Smooth muscle cell of bladder (primary cell): ENCODE measurements around the gene ZNF124. TPM values are rescaled to one million over a fixed set of nuclear protein-coding genes. Genes with fewer than 3 reads are reported as not detected.

Experiments used
- total RNA-seq: library from RNA; depleted of rRNA; stranded (reverse); fragments of >200 nt; gene quantifications from 2 replicates; pipeline ENCODE4 v1.2.3, GENCODE V29; 2014

The ZNF124 gene
- total RNA-seq = 37.1 and 39.8 TPM in 2 replicates

DNA sequence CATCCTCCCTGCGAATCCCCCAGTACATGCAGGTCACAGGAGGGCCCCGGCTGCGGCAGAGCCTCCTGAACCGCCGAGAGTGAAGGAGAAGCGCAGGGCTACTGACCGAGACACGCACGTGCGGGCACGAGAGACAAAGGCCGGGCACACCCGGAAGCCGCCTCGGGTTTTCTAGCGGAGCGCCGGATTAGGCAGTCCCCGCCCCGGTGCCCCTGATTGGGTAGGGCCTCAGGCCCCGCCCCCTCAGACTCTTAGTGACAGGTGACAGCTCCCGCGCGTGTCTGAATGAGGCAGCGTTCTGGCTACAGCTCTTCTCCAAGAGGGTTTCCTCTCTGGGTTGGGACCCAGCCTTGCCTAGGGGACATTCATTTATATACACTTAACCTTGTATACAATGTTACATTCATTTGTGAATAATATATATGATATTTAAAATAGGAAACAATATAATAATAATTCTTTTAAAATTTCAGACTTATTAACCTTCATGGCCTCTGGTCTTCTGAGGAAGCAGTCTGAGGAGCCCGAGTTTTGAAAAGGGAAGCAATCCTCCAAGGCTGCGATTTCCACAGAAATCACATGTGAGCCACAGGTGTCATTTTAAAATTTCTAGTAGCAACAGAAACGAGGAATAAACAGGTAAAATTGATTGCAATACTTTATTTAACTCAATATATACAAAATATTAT lies at the start of gene ZNF124:
Gene ZNF124, minus strand, starts transcription at position 146 of the 689 bp plus-strand sequence. Its CDS starts 143 bp downstream, at position 3.

Other genes starting within 250 kb of the ZNF124 start
- 17.6 and 19.0 TPM in 2 replicates for gene AHCTF1, start 240.1 kb downstream of the ZNF124 start, total RNA-seq
- gene ZNF695, start 164.0 kb downstream of the ZNF124 start, total RNA-seq = 0.65 and 0.71 TPM in 2 replicates
- gene ZNF670, start 93.2 kb downstream of the ZNF124 start, total RNA-seq = 1.4 and 2.1 TPM in 2 replicates
- 5.8 and 6.8 TPM in 2 replicates for gene ZNF669, start 67.7 kb downstream of the ZNF124 start, total RNA-seq
- gene VN1R5, start 84.1 kb upstream of the ZNF124 start, total RNA-seq = not detected in 2 replicates
- 8.6 and 9.1 TPM in 2 replicates for gene ZNF496, start 159.8 kb upstream of the ZNF124 start, total RNA-seq
- 0.09 and 0.14 TPM in 2 replicates for gene NLRP3, start 244.2 kb upstream of the ZNF124 start, total RNA-seq